ENCODE measurements around the gene SUPT4H1. TPM values are rescaled to one million over a fixed set of nuclear protein-coding genes. Genes with fewer than 3 reads are reported as not detected.

SUPT4H1 gene
- total RNA-seq, 1 donor from 2014 or later = 150 TPM

GRCh38 chr17:58354541-58355216 is 2.7 kb upstream of the SUPT4H1 start:
- H3K27me3 Mint-ChIP-seq (ENCODE audit: unreplicated experiment) = peaks cover 11% of the 10 kb centered on the region
- no peaks in the 10 kb centered on the region for H3K9me3 Mint-ChIP-seq (ENCODE audit: unreplicated experiment)
- H3K36me3 Mint-ChIP-seq (ENCODE audit: low read depth, unreplicated experiment) = peaks cover 2% of the 10 kb centered on the region
- no peak overlapping the region for H3K4me3 Mint-ChIP-seq (ENCODE audit: unreplicated experiment)
- peaks cover 28% of the 10 kb centered on the region for H3K4me1 Mint-ChIP-seq (ENCODE audit: unreplicated experiment)
- H3K27ac Mint-ChIP-seq (ENCODE audit: unreplicated experiment) = no peak overlapping the region
- TF ChIP-seq CTCF (IDR thresholded peaks at IDR 0.05; ENCODE audit: unreplicated experiment) = no peak
- DNase-seq (ENCODE audit: low spot score) = no peak

GRCh38 chr17:58353389-58353825 is 1.4 kb upstream of the SUPT4H1 start:
- peak overlapping the region; percentile 98 for H3K4me3 Mint-ChIP-seq (ENCODE audit: unreplicated experiment)
- no peaks in the 10 kb centered on the region for H3K9me3 Mint-ChIP-seq (ENCODE audit: unreplicated experiment)
- H3K27ac Mint-ChIP-seq (ENCODE audit: unreplicated experiment) = no peak overlapping the region
- H3K27me3 Mint-ChIP-seq (ENCODE audit: unreplicated experiment) = peaks cover 11% of the 10 kb centered on the region
- no peak for DNase-seq (ENCODE audit: low spot score)
- no peak for TF ChIP-seq CTCF (IDR thresholded peaks at IDR 0.05; ENCODE audit: unreplicated experiment)
- peaks cover 8% of the 10 kb centered on the region for H3K36me3 Mint-ChIP-seq (ENCODE audit: low read depth, unreplicated experiment)
- H3K4me1 Mint-ChIP-seq (ENCODE audit: unreplicated experiment) = peaks cover 32% of the 10 kb centered on the region

- H3K27ac Mint-ChIP-seq (ENCODE audit: unreplicated experiment) = peak overlapping the region; percentile 92
- H3K9me3 Mint-ChIP-seq (ENCODE audit: unreplicated experiment) = no peaks in the 10 kb centered on the region
- H3K36me3 Mint-ChIP-seq (ENCODE audit: low read depth, unreplicated experiment) = peaks cover 8% of the 10 kb centered on the region
- no peak for TF ChIP-seq CTCF (IDR thresholded peaks at IDR 0.05; ENCODE audit: unreplicated experiment)
- peaks cover 11% of the 10 kb centered on the region for H3K27me3 Mint-ChIP-seq (ENCODE audit: unreplicated experiment)
- H3K4me3 Mint-ChIP-seq (ENCODE audit: unreplicated experiment) = peak overlapping the region; percentile 98
- DNase-seq (ENCODE audit: low spot score) = no peak
- H3K4me1 Mint-ChIP-seq (ENCODE audit: unreplicated experiment) = peaks cover 32% of the 10 kb centered on the region
Observed at GRCh38 chr17:58352596-58353388, 791 bp upstream of the SUPT4H1 start.

GRCh38 chr17:58351182-58351581 is 819 bp downstream of the SUPT4H1 start:
- H3K9me3 Mint-ChIP-seq (ENCODE audit: unreplicated experiment) = no peaks in the 10 kb centered on the region

More at GRCh38 chr17:58351182-58351581, 819 bp downstream of the SUPT4H1 start:
- Mint-ChIP-seq H3K36me3 (ENCODE audit: low read depth, unreplicated experiment) (peaks cover 18% of the 10 kb centered on the region), H3K27me3 (ENCODE audit: unreplicated experiment) (peaks cover 11% of the 10 kb centered on the region), H3K4me1 (ENCODE audit: unreplicated experiment) (peaks cover 32% of the 10 kb centered on the region), H3K4me3 (ENCODE audit: unreplicated experiment) (peak overlapping the region; percentile 99), H3K27ac (ENCODE audit: unreplicated experiment) (peak overlapping the region; percentile 99)
- DNase-seq (ENCODE audit: low spot score) = no peak
- no peak for TF ChIP-seq CTCF (IDR thresholded peaks at IDR 0.05; ENCODE audit: unreplicated experiment)
